Measurements from ENCODE around the gene CYBC1.
"Not testable (repeated sequence)": the region's sequence is repeated elsewhere in the genome, so short reads cannot be mapped to it uniquely, and the experiment has no call there.

Gene CYBC1

GRCh38 chr17:82432017-82432416 lies 18.5 kb downstream of the CYBC1 start:
- no peak for DNase-seq

DNA sequence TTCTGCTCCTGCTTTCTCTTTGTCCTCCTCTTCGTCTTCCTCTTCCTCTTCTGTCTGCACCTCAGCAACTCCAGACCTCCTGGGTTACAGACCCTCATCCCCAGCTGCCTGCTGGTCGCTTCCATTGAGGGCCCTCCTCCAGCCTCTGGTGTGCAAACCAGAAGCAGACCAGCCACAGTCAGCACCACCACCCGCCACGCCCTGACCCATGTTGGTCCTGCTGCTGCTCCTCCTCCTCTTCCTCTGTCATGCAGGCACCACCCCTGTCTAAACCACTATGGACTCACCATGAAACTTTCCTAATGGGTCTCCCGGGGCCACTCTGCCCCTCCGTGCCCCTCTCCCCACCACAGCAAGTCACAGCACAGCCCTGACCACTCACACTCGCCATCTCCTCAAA lies 20.7 kb downstream of the CYBC1 start:
- no peak for DNase-seq

GRCh38 chr17:82428546-82428945 lies 22.0 kb downstream of the CYBC1 start:
- no peak for DNase-seq

GRCh38 chr17:82424863-82425159 lies 25.7 kb downstream of the CYBC1 start:
- DNase-seq = no peak

DNA sequence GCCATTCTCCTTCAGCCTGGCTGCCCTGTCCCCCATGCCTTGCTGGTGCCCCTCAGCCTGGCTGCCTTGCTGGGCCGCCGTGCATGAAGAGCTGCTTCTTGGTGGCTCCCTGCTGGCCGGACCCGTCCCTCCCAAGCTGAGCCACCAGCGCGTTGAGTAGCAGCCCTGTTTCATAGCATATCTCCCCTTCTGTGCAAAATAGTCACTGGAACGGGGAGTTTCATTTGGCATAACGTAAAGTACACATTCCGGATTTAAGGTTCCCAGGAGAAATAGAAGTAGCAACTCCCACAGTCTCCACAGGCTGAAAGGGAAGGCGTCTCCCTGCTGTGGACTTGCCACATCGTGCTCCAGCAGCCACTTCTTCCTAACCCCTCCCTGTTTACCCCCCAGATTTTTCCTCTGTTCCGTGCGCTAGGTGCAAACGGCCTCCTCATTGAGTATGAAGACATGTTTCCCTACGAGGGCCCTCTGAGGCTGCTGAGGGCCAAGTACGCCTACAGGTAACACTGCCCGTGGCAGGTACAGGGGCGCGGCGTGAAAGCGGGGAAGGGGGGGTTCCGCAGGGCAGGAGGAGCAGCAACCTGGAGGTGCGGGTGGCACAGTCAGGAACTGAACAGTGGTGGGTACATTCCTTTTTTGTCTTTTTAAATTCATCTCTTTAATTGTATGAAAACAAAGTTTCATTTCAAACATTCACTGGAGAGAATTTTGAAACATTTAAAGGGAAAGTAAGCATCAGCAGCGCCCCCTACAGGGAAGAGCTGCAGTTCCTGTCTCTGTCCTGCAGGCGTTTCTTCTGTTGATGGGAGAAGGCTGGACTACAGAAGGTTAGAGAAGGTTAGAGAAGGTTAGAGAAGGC lies 26.3 kb downstream of the CYBC1 start:
- peak; percentile 27 for DNase-seq

GRCh38 chr17:82419540-82419939 lies 31.0 kb downstream of the CYBC1 start:
- no peak for DNase-seq

GRCh38 chr17:82418001-82418986 lies 32.3 kb downstream of the CYBC1 start, which contains the start of the genes HEXD and OGFOD3:
Gene HEXD, plus strand, starts transcription at chr17:82418347. Its CDS starts 1,453 bp downstream, at chr17:82419800.
Gene OGFOD3, minus strand, starts transcription at chr17:82418586. Its CDS starts 101 bp downstream, at chr17:82418485.
- DNase-seq = peak; percentile 75

DNA sequence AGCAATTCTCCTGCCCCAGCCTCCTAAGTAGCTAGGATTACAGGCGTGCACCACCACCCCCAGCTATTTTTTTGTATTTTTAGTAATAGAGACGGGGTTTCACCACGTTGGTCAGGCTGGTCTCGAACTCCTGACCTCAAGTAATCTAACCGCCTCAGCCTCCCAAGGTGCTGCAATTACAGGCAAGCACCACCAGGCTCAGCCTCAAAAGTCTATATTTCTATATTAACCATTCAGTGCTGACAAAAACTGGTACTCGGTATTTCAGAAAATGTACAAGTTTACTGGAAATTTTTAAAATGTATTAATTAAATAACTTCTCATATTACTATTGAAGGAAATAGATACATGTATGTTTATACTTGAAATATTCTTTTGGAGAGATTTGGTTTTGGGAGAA lies 33.8 kb downstream of the CYBC1 start:
- DNase-seq = no peak

DNA sequence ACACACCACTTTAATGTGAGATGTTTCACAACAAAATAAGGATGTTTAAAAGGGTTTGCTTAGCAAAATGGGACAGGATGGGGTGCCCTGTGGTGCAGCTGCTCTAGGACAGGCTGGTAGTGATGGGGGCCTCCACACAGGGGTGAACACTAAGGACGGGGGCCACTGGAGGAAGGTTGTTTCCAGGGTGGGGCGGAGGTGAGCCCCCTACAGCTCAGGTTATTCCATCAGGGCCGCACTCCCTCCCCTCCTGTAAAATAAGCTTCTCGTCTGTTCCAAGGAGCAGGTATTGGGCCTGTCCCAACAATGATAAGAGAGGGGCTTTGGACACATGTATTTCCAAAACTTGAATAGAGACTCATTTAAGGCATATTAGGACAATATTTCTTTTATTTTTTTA lies 34.3 kb downstream of the CYBC1 start:
- DNase-seq = no peak

GRCh38 chr17:82415786-82416185 lies 34.8 kb downstream of the CYBC1 start:
- DNase-seq = no peak

DNA sequence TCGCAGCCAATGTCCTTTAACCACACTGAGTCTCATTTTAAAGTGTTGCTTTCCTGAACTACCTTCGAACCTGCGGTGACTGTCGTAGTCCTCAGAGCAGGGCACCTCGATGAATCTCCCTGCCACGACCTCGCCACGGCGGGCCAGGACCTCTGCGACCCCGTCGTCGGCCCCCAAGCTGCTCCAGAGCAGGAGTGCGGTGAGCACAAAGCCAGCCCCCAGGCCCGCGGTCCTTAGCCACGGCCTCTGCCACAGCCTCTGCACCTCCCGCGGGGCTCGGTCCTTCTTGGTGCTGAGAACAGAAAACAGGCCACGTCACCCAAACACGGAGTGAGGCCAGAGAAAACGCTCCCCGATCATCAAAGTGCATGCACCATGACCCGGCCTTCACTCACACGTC lies 35.2 kb downstream of the CYBC1 start:
- no peak for DNase-seq

- DNase-seq = peak; percentile 64
Observed at GRCh38 chr17:82414548-82415281, 35.8 kb downstream of the CYBC1 start.

DNA sequence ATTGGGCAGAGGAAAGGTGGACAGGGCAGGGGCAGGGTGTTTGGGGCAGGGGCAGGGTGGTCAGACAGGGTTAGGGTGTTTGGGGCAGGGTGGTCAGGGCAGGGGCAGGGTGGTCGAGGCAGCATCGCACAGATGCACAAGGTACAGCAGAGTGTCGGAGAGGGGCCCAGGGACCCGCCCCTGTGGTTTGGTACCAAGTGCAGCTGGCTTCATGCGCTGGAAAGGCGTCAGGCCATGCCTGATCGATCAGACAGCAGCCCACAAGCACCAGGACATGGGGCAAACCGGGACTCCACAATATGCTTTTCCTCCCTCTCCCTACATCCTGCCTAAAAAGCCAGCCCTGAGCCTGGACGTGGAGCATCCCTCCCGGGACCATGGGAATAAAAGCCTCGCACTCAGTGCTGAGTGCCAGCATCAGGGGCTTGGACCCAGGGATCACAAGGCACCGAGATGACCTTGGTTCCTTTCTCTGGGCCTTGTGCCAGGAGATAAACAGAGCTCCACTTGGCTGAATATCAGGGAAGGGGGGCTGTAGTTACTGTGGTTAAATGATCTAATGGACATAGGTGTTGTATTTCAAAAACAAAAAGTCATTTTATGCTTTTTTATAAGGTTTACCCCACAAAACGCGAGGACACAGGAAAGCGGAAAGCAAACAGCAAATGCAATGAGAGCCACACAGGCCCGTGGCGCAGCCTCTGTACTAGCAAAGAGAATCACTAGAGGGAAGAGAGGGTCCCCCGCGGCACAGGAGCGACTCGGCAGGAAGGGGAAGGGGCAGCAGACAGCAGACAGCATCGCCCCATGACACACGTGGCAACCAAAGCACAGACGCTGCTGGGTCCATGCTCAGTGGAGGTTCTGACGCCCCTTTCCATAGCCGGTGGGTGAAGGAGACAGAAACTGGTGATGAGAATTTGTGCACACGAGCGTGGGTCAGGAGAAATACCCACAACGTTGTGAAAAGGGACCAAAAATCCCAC lies 37.7 kb downstream of the CYBC1 start:
- DNase-seq = no peak

DNA sequence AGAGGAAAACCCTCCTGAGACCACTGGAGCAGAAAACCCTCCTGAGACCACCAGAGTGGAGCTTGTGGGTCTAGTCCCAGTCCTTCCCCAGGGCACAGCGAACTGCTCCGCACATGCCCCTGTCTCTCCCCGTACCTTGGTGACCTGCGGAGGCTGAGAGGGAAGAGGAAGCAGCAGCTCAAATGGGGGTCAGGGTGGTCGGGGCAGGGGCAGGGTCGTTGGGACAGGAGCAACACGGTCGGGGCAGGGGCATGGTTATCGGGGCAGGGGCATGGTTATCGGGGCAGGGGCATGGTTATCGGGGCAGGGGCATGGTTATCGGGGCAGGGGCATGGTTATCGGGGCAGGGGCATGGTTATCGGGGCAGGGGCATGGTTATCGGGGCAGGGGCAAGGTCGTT lies 38.5 kb downstream of the CYBC1 start:
- not testable (repeated sequence) for DNase-seq

DNA sequence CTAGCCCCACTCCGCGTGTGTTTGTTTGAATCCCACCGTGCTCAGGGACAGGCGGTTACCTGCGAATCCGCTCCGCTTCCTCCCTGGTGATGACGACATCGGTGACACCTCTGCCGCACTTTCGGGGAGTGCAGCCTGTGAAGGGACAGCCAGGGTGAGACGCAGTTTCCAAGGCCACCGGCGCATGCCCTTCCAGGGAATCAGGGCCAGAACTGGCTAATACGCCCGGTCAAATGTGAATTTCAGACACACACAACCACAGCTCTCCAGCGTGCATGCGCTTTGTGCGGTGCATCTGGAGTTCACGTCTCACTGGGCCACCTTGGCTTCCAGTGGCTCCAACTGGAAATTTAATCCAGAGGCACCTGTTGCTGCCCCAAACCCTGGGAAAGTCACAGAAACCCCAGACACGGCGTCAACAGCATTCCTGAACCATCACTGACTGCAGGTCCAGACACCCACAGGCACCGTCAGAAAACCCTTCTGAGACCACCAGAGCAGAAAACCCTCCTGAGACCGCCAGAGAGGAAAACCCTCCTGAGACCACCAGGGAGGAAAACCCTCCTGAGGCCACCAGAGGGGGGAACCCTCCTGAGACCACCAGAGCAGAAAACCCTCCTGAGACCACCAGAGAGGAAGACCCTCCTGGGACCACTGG lies 39.0 kb downstream of the CYBC1 start:
- DNase-seq = no peak

DNA sequence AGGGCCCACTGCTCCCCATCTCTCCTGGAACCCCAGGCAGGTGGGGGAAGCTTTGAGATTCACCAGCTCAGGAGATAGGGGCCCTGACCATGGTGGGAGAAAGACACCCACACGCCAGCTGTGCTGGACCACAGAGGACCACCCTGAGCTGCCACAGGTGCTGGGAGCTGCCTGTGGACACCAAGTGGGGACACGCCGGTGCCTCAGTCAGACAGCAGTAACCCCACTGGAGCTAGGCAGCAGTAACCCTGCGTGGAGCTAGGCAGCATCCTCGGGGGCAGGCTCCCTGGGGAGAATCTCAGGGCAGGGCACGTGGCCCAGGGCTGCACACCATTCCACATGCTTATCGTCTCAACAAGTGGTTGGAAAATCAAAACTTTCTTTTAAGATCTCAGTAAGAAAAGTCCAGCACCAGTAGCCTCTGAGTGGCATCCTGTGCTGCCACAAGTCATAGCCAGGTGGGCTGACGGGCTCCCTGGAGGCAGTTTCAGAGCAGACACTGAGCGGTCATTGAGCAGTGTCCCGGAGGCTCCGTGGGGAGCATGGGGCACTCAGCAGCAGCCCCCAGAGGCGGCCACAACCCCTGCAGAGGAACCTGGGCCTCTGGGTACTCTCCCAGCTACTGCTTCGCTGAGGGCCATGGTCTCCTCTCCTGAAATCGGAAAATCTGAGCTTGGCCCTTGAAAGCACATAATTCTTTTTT lies 40.4 kb downstream of the CYBC1 start:
- no peak for DNase-seq

DNA sequence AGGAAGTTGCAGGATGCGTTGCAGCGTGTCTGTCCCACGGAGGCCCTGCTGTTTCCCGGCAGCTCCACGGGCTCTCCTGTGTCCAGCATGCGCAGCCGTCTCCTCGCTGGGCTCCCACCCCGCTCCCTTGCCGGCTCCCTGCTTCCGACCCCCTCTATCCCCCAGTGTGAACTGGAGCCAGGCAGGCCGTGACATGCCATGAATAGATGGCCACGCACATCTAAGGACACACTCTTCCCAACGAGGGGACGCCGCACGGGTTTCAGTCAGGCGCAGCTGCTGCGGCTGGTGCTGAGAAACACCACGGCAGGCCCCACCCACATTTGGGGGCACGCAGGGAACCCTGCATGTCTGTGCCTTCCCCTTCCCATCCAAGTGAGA lies 41.6 kb downstream of the CYBC1 start:
- DNase-seq = no peak

- DNase-seq = no peak
Observed at GRCh38 chr17:82408288-82408937, 42.1 kb downstream of the CYBC1 start.

GRCh38 chr17:82407255-82407654 lies 43.3 kb downstream of the CYBC1 start:
- no peak for DNase-seq

DNA sequence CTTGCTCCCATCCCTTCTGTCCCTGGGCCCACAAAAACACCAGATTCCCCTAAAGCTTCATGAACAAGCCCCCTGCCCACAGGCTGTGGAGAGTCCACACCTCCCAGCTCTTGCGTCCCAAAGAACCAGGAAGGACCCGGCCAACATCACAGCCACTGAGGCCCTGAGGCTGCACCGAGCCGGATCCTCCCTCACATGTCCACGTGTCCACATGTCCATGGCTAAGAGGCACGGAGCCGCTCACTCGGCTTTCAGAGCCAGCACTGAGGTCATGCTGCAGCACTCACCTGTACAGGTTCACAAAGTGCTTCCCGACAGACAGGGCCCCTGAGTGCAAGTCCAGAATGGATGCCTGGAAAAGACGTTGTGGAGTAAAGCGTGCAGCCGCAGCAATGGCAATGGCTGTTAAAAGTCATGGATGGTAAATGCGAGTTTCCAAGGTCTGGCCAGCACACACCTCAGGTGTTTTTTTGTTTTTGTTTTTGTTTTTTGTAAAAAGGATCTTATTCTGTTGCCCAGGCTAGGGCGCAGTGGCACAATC lies 44.4 kb downstream of the CYBC1 start:
- no peak for DNase-seq

Data from fibroblast of upper back skin (primary cell).